HG03342 (cell line): ENCODE data around the gene CACNG4.

Experiments
- ATAC-seq: cut with Tn5 transposase; IDR thresholded peaks from one replicate; pipeline ENCODE4 v1.9.1; 2021; ENCODE audit warnings: mild to moderate bottlenecking, moderate library complexity; ENCODE audit not compliant: unreplicated experiment

CACNG4 gene

DNA sequence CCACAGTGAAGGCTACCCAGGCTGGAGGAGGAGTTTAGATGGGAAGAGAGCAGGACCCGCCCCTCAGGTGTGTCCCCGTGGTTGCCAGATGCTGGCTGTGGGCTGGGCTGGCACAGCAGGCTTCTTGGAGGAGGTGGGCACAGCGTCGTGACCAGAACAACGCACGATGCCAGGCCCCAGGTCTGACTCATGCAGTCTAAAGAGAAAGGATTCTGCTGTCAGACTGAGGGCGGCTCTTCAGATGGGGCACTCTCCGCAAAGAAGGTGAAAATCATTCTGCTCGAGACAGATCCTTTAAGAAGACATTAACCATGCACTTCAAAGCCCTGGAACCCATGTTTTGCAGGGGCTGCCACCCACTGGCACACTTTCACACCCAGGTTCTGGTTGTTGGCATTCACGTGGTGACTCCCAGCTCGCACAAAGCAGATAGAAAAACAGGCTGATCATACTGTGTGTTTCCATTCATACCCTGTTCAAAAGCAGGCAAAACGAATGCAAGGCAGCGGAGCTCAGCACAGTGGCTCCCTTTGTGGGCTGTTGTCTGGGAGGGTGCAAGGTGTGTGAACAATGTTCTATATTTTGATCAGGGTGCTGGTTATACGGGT is 19.0 kb downstream of the CACNG4 start:
- no peak for ATAC-seq

GRCh38 chr17:66984730-66985129 is 20.2 kb downstream of the CACNG4 start:
- no peak for ATAC-seq

DNA sequence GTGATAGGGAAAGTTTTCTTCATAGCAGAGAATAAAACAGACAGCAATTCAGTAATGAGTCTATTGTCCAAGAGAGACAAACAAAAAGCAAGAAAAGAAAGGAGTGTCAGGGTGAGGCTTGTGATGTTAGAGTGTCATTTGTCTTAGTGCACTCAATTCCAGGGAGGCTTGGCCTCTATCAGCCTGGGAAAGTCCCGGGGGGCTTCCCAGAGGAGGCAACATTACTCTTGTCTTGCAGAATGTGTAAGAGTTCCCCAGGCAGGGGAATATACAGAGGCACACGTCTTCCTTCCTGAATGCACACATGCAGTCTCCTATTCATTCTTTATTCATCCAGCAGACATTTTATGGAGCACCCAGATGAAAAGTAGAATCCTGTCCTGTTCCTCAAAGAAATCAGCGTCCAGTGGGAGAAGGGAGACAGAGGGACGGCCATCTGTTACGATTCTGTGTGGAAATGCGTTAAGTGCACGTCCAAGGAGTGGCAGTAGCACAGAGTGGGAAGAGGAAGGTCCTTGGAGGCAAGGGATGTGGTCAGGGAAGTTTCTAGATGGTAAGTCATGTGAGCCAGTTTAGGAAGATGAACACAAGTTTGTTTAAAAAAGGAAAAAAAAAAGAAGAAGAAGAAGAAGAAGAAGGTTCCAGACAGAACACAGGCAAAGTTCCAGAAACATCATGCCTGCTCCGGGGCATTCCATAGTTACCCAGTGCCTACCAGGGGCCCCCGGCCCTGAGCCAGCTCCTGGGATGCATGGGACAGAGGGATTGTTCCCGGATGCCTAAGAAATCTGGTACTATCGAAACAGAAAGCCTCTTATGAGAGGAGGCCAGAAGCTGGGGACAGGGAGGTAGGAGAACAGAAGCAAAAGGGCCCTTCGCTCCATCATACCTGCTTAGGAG is 21.1 kb downstream of the CACNG4 start:
- no peak for ATAC-seq

- ATAC-seq: no peak
Measured at GRCh38 chr17:66986659-66987058, 22.2 kb downstream of the CACNG4 start.

GRCh38 chr17:66987059-66987616 is 22.6 kb downstream of the CACNG4 start:
- no peak for ATAC-seq

DNA sequence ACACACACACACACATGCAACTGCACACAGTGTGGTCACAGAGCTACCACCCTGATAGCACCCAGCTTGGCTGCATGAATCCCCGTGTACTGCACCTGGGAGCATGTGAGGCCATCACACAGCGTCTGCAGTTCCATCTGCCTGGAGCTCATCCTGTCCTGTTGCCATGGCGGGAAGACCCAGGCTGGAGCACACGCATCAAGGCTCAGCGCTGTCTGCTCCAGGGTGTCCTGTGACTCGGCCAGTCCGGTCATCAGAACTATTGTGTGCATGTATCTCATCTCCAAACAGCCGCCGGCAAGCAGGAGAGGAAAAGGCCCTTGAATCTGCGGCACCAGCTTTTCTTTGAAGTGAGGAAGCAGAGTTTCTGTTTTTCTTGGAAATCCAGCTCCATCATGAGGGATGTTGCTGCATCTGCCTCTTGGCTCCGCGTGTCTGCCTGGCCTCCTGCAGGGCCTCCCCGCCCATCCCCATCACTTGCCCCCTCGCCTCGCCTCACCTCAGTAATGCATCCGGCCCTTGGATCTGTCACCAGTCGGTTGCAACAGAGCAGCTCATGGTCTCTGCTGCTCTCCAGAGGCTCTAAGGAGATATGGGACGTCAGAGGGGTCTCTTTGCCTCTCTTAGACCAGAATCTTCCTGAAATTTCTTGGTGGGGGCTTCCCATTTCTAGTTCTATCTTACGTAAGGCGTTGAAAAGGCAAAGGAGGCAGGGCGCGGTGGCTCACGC is 23.7 kb downstream of the CACNG4 start:
- no peak for ATAC-seq

- no peak for ATAC-seq
Measured at GRCh38 chr17:66989076-66989475, 24.6 kb downstream of the CACNG4 start.

GRCh38 chr17:66989579-66989978 is 25.1 kb downstream of the CACNG4 start:
- no peak for ATAC-seq

DNA sequence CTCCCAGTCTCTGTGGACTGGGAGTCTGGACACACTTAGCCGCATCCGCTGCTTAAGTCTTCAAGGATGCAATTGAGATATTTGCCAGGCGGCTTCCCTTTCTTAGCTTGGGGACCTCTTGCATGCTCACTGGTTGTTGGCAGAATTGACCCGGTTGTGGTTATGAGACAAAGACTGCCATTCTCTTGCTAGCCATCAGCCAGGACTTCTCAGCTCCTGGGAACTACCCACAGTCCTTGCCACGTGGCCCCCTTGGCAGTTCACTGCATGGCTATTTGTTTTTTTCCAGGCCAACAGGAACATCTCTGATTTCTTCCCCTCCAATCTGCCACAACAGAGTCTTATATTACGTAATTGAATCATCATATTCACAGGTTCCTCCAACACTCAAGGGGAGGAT is 25.5 kb downstream of the CACNG4 start:
- ATAC-seq: no peak

DNA sequence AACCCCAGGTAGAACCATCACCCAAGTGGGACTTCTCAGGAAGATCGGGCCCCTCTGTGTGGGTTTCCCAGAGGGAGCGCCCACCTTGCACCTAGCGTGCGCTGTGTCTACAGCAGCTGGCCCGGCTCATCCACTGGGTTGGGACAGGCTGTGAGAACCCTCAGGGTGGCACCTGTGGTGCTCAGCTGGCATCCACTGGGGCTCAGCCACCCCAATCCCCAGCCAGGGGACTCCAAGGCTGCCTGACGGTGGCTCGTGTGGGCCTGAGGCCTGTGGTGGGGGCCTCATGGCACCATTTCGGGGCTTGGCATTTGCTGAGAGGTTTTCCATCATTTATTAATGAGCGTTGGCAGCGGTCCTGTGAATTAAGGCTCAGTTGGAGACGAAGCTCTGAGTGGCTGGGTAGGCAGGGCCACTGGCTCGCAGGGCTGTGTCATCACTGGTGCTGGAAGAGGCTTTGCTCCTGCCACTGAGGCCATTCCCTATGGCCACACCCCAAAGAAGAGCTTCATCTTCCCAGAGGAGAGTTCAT is 28.5 kb downstream of the CACNG4 start:
- ATAC-seq: no peak

GRCh38 chr17:66994361-66994760 is 29.9 kb downstream of the CACNG4 start:
- ATAC-seq: no peak

GRCh38 chr17:66994930-66995535 is 30.5 kb downstream of the CACNG4 start:
- ATAC-seq: no peak

DNA sequence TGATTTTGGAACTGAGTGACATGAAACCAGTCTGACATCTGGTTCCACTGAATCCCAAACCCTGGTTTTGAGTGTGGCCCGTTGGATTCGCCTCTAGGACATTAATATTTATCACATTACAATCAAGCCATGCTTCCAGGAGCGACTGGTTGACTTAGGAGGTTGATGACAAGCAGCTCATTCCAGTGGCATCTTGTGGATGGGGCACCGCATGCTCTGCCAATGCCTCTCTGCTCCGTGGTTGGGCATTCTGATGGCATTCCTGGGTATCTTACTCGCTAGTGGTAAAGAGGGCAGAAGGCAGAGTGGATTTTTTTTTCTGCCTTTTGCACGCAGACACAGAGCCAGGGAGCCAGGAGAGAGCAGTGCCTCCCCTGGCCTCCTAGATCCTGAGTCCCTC is 31.4 kb downstream of the CACNG4 start:
- no peak for ATAC-seq

- no peak for ATAC-seq
Measured at GRCh38 chr17:66996926-66997325, 32.4 kb downstream of the CACNG4 start.

DNA sequence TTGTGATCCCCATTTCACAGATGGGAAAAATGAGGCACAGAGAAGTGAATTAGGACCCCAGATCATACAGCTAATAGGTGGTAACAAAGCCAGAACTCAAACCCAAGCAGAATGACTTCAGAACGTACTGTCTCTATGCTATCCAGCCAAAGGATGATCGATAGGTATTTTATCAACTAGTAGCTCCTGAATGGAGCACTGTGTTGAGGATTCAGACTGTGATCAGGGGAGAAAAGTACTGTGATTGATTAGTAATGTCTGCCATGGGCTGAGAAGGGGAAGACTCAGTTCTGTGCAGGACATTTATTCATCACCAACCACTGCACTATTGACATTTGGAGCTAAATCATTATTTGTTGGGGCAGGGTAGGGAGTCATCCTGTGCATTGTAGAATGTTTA is 38.7 kb downstream of the CACNG4 start:
- no peak for ATAC-seq

DNA sequence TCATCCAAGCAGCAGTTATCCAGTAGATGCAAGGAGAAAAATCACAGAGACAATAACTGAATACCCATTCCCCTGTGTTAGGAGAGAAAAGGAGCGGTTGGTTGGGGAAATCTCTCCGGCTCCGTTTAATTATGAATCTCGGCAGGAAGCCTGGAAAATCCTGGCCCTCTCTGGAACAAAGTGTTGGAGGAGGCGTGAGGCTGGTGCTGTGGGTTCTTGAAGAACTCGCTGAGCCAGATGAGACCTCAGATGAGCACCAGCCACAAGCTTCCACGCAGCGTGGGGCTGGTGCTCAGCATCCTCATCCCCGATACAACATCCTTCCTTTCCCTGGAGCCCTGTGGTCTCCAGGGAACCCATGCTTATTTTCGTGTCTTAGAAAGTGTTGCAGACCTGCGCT is 39.7 kb downstream of the CACNG4 start:
- ATAC-seq: no peak

DNA sequence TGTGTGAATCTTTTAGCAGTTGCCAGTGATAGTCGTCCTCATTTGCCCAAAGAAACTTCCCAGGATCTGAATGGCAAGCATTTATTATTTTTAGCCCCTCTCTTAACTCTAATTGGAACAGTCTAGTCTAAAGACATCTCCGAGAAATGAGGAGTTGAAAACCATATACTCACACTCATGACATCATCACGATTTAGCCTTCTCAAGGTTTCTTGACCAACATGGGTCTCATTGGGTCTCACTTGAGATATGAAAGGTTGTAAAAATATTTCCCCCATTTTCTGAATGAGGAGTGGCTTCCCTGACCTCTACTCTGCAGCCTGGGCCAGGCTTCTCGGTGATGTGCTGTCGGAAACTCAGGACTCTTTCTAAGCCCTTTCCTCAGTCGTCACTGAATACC is 42.8 kb downstream of the CACNG4 start:
- ATAC-seq: no peak

GRCh38 chr17:67008101-67008500 is 43.6 kb downstream of the CACNG4 start:
- no peak for ATAC-seq

DNA sequence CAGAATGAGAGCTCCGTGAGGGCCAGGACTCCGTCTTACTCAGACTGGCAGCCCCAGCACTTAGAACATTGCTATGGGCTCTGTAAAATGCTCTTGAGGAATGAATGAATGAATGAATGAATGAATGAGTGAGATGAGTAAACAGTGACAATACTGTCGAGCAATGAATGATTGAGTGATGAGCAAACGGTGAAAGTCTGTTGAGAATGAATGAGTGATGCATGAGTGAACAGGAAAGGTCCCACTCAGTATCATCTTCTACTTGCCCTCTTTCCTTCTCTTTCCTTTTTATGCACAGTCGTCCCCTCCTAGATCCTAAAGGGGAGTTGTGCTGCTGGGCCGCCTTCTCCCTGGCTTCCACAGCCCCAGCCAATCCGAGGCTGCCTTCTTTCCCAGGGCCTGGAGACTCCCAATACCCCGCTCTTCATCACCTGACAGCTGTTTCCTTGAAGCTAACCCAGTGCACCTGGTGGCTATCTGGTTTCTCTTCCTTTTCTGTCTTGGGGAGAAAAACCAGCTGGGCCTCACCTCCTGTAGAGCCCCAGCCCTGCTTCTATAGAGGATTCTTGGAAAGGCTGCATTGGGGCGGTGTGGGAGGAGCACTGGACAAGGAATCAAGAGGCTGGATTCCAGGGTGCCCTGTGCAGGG is 47.1 kb downstream of the CACNG4 start:
- ATAC-seq: no peak

- ATAC-seq: no peak
Measured at GRCh38 chr17:67013891-67014290, 49.4 kb downstream of the CACNG4 start.
